Osteoblast (primary cell): ENCODE data around the gene HAAO. TPM values are rescaled to one million over a fixed set of nuclear protein-coding genes. Genes with fewer than 3 reads are reported as not detected.

Experiments
- DNase-seq: peaks from one replicate; pipeline ENCODE4 v3.0.0; 2011; ENCODE audit warnings: low spot score, mixed read lengths; ENCODE audit not compliant: insufficient read length; ENCODE audit errors: missing footprints
- H2AFZ ChIP-seq: 2 replicates; pipeline ENCODE4 v1.6.0; 2011; ENCODE audit warnings: mild to moderate bottlenecking, low read length
- H3K27ac ChIP-seq: 2 replicates; pipeline ENCODE4 v1.5.1; 2011; ENCODE audit warnings: mild to moderate bottlenecking, low read depth, low read length, moderate library complexity
- H3K27me3 ChIP-seq: 2 replicates; pipeline ENCODE4 v1.6.0; 2012; ENCODE audit warnings: mild to moderate bottlenecking, control low read depth, inconsistent platforms, low read length, moderate library complexity; ENCODE audit not compliant: insufficient read depth
- H3K36me3 ChIP-seq: 2 replicates; pipeline ENCODE4 v1.5.1; 2011; ENCODE audit warnings: mild to moderate bottlenecking, low read length, control low read depth, moderate library complexity; ENCODE audit not compliant: insufficient read depth
- H3K4me1 ChIP-seq: 2 replicates; pipeline ENCODE4 v1.5.1; 2011; ENCODE audit warnings: mild to moderate bottlenecking, low read length, control low read depth, moderate library complexity; ENCODE audit not compliant: insufficient read depth
- H3K4me2 ChIP-seq: 2 replicates; pipeline ENCODE4 v1.6.0; 2011; ENCODE audit warnings: mild to moderate bottlenecking, low read length; ENCODE audit not compliant: insufficient read depth
- H3K4me3 ChIP-seq: fragments of 200-600 bp; sonication (generic); 3 replicates; pipeline ENCODE4 v1.5.1; 2012; ENCODE audit warnings: mild to moderate bottlenecking, low read length, inconsistent platforms; ENCODE audit not compliant: insufficient read depth
- H3K79me2 ChIP-seq: 2 replicates; pipeline ENCODE4 v1.6.0; 2012; ENCODE audit warnings: mild to moderate bottlenecking, low read length, control low read depth, inconsistent platforms; ENCODE audit not compliant: insufficient read depth
- H3K9me3 ChIP-seq: 2 replicates; pipeline ENCODE4 v1.5.1; 2011; ENCODE audit warnings: low read depth, low read length, control low read depth
- H4K20me1 ChIP-seq: 2 replicates; pipeline ENCODE4 v1.6.0; 2012; ENCODE audit warnings: mild to moderate bottlenecking, low read length, control low read depth; ENCODE audit not compliant: insufficient read depth
- CTCF ChIP-seq: IDR thresholded peaks from 2 replicates; pipeline ENCODE4 v1.5.1; 2011; ENCODE audit warnings: mild to moderate bottlenecking, low read depth, low read length, moderate library complexity; ENCODE audit errors: extremely low read depth
- total RNA-seq: library from RNA; depleted of rRNA; stranded (reverse); fragments of >200 nt; gene quantifications from 2 replicates; pipeline ENCODE4 v1.2.3, GENCODE V29; 2012

Gene HAAO
- total RNA-seq, 1 donor, result 0.72 TPM

- Histone ChIP-seq H3K4me2 (no peak overlapping the region), H3K27me3 (no peaks in the 10 kb centered on the region), H4K20me1 (no peaks in the 10 kb centered on the region), H3K4me3 (no peak overlapping the region), H3K27ac (no peak overlapping the region), H2AFZ (no peak overlapping the region), H3K4me1 (no peaks in the 10 kb centered on the region), H3K79me2 (no peaks in the 10 kb centered on the region), H3K9me3 (no peaks in the 10 kb centered on the region), H3K36me3 (no peaks in the 10 kb centered on the region)
- peak; percentile 56 for DNase-seq
- TF ChIP-seq CTCF, result no peak
Observed at GRCh38 chr2:42767080-42767898, 25.1 kb downstream of the HAAO start.

- no peak overlapping the region for H3K4me3 ChIP-seq
- H3K4me2 ChIP-seq, result no peak overlapping the region
- TF ChIP-seq CTCF, result no peak
- H4K20me1 ChIP-seq, result no peaks in the 10 kb centered on the region
- no peak overlapping the region for H2AFZ ChIP-seq
- no peaks in the 10 kb centered on the region for H3K36me3 ChIP-seq
- no peaks in the 10 kb centered on the region for H3K4me1 ChIP-seq
- no peaks in the 10 kb centered on the region for H3K27me3 ChIP-seq
- H3K27ac ChIP-seq, result no peak overlapping the region
- H3K79me2 ChIP-seq, result no peaks in the 10 kb centered on the region
- peak; percentile 60 for DNase-seq
- no peaks in the 10 kb centered on the region for H3K9me3 ChIP-seq
Observed at GRCh38 chr2:42765686-42766085, 26.7 kb downstream of the HAAO start.

- no peaks in the 10 kb centered on the region for H3K4me1 ChIP-seq
- peak; percentile 51 for DNase-seq
- H2AFZ ChIP-seq, result no peak overlapping the region
- H3K36me3 ChIP-seq, result no peaks in the 10 kb centered on the region
- H3K27ac ChIP-seq, result no peak overlapping the region
- no peak for TF ChIP-seq CTCF
- no peaks in the 10 kb centered on the region for H3K27me3 ChIP-seq
- no peak overlapping the region for H3K4me2 ChIP-seq
- no peaks in the 10 kb centered on the region for H3K9me3 ChIP-seq
- H3K79me2 ChIP-seq, result no peaks in the 10 kb centered on the region
- no peak overlapping the region for H3K4me3 ChIP-seq
- H4K20me1 ChIP-seq, result no peaks in the 10 kb centered on the region
Observed at GRCh38 chr2:42764901-42765300, 27.5 kb downstream of the HAAO start.

GRCh38 chr2:42764096-42764495, 28.3 kb downstream of the HAAO start, which contains the start of gene OXER1:
OXER1 (minus strand) TSS chr2:42764135; CDS start chr2:42764062, 73 bp downstream.
- Histone ChIP-seq H3K36me3 (no peaks in the 10 kb centered on the region), H3K9me3 (no peaks in the 10 kb centered on the region), H2AFZ (no peak within 1 kb of the TSS), H3K4me1 (no peaks in the 10 kb centered on the region), H3K4me2 (no peak within 1 kb of the TSS), H3K27ac (no peak within 1 kb of the TSS), H3K27me3 (no peaks in the 10 kb centered on the region), H4K20me1 (no peaks in the 10 kb centered on the region), H3K4me3 (no peak within 1 kb of the TSS), H3K79me2 (no peaks in the 10 kb centered on the region)
- TF ChIP-seq CTCF, result no peak
- DNase-seq, result no peak
